Hypothalamus (tissue), 51 donors: ENCODE measurements around the gene CDKAL1.
"Not testable (repeated sequence)": the region's sequence is repeated elsewhere in the genome, so short reads cannot be mapped to it uniquely, and the experiment has no call there.

Source experiments
- DNase-seq, 51 donors: peaks; one replicate each; lab custom pipeline; 2025; lab: John Stamatoyannopoulos, UW

CDKAL1 gene

DNA sequence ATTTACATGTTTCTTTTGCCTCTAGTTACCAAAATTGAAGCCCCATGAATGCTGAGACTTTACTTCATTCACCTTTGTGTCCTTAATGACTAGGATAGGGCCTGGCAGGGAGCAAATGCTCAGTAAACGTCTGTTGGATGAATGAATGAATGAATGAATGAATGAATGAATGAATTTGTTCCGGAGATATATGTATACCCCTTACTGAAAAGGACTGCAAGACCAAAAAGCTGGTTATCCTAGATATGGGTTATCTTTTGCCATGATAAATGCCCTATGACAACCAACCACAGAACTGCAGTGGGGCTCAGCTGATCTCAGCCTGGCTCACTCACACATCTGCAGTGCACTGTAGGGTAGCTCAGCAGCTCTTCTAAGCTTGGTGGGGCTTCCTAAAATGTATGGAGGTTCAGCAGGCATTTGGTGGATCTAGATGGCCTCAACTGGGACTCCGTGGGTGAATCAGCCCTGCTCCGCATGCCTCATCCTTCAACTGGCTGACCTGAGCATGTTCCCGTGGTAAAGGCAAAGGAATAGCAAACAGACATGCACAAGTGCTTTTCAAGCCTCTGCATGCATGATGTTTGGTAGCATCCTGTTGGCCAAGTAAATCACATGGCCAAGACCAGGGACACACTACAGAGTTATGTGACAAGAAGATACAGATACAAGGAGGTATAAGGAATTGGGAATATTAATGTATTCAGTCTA is 680.6 kb downstream of the CDKAL1 start:
- no peak for DNase-seq

- DNase-seq, result no peak
Observed at GRCh38 chr6:21219241-21219640, 685.0 kb downstream of the CDKAL1 start.

DNA sequence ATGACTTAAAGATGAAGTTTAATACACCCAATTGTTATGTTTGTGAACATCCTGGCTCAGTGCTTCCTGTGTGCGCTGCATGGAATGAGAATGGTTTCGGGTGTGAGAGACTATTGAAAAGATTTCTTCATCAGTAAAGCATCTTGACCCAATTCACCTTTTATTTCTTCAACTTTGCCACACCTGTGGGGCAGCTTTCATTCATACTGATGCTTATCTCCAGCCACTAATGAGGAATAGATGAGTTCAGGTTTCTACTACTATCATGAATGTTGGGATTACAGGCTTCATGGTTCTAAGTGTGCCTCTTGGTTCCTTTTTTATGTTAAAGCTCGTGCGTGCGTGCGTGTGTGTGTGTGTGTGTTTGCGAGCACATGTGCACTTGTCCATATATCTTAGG is 685.6 kb downstream of the CDKAL1 start:
- DNase-seq, result no peak

GRCh38 chr6:21220271-21220987 is 686.2 kb downstream of the CDKAL1 start:
- DNase-seq, result no peak

- DNase-seq, result no peak
Observed at GRCh38 chr6:21222656-21223055, 688.4 kb downstream of the CDKAL1 start.

- DNase-seq, result no peak
Observed at GRCh38 chr6:21225912-21226311, 691.7 kb downstream of the CDKAL1 start.

- no peak for DNase-seq
Observed at GRCh38 chr6:21227486-21227885, 693.2 kb downstream of the CDKAL1 start.

DNA sequence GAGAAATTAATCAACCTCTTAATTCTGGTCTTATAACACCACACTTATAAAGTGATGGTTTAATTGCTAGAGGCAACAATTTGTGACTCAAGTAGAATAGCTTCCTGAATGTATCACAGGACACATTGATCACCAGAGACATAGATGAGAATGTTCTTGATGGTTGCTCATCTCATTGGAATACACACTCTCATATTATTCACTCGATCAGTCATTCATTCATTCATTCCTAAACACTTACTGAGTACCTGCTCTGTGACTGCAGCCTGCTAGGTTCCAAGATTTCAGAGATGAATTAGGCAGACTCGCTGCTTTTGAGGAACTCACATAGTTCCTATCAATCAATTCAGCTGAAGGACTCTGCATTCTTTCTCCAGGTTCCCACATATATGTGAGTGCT is 694.2 kb downstream of the CDKAL1 start:
- no peak for DNase-seq

DNA sequence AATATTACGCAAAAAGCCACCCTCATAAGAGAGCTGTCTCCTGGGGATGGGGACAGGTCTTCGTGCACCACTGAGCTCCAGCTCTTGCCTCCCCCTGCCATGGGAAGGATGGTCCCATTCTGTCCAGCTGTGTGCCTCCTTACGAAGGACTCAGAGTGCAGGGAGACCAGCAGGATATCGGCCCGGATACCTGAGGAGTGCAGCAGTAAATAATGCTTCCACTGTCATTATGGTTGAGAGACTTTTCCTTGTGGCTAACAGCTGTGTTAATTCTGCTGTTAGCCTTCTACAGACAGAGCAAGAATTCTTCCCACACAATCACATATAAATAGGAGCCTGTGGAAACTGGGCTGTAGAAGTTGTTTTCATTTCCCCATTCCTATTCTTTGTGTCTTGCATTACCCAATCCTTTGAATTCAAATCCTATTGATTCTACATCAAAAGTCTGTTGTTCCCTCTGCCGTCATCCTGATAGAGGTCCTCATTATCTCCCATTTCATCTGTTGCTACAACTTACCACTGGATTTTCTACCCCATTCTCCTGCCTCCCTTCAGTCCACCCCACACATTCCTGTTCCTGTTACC is 694.7 kb downstream of the CDKAL1 start:
- DNase-seq, result no peak

DNA sequence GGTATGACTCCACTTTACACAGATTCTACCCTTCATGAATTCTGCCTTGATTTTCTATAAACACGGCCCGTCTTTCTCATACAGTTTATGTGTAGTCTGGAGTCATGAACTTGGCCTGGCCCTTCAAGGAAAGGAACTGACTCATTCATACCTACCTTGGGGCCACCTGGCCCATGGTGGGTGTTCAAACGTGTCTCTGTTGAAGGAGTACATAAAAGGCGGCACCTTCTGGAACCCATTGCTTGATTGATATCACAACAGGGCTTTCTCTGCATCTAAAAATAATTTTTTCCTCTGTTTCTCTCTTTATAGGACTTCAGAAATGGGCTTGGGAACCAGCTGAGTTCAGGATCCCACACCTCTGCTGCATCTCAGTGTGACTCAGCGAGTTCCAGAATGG is 696.3 kb downstream of the CDKAL1 start:
- DNase-seq, result no peak

DNA sequence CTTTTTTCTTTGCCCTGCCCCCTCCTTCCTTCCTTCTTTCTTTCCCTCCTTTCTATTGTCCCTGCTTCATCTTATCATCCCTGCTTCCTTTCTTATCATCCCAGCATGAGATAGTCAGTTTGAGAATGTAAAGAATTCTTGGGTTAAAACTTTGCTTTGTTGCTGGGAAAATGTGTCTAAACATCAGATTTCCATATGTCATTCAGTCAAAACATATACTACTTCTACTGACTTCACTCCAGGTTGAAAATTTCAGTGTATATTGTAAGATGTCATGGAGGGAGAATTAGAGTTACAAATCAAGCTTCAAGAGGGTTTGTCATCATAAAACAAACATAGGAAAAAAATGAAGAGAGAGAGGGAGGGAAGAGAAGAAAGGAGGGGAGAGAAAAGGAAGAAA is 700.9 kb downstream of the CDKAL1 start:
- no peak for DNase-seq

DNA sequence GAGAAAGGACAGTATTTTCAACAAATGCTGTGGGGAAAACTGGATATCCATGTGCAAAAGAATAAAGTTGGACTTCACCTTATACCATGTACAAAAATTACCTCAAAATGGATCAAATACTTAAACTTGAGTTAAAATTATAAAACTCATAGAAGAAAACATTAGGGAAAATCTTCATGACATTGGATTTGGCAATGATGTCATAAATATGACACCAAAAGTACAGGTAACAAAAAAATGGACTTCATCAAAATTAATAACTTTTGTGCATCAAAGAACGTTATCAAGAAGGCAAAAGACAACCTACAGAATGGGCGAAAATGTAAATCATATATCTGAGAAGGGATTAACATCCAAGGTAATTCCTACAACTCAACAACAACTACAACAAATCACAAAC is 704.0 kb downstream of the CDKAL1 start:
- DNase-seq, result no peak

DNA sequence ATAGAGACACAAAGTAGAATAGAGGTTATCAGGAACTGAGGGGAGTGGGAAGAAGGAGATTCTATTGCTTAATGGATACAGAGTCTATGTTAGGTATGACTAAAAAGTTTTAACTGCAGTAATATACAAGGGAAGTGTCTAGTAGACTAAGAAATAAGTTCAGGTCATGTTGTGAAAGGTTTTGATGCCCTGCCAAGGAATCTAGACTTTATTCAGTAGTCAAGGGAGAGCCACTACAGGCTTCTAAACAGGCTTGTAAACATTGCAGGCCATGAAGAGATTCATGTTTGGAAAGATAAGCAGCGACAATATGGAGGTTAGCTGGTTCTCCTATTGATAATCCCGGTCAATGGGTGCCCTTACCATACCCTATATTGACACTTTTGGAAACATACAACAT is 706.5 kb downstream of the CDKAL1 start:
- no peak for DNase-seq

DNA sequence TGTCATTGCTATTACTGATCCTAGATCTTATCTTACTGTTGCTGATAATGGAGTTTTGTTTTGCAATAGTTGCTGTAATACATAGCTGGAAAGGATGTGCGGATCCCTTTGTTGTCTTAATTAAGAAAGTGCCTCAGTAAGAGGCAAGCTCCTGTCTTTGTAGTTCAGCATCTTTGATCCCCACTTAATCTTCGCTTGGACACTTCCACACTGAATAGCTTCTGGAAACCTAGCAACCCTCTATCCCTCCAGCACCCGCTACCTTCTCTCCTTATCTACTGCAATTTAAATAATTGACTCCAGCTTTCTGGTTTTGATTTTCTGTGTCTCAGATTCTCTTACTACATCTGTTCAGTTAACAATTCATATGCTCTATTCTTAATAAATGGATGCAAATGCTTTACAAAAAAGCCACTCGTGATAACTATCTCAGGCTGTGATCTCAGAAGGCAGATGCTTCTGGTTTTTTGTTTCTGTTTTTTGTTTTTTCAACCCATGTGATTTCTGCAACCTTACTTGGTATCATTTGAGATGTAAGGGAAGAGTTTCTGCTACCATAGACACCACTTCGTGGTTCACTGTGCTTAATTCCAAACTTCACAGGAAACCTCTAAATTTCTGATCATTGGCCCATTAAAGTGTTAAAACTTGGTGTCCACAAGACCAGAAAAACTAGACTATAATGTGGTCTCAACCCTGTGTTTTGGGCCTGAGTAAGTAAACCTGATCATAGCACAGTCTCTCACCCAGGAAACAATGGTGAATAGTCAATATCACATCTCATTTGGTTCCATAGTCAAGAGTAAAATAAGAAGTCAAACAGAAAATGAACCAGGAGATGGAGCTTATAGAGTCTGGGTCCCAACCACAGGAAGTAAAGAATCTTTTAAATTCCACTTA is 707.2 kb downstream of the CDKAL1 start:
- DNase-seq, result no peak

- DNase-seq, result no peak
Observed at GRCh38 chr6:21244897-21245470, 710.7 kb downstream of the CDKAL1 start.

GRCh38 chr6:21245488-21245887 is 711.2 kb downstream of the CDKAL1 start:
- DNase-seq, result no peak

GRCh38 chr6:21246075-21246474 is 711.8 kb downstream of the CDKAL1 start:
- no peak for DNase-seq

DNA sequence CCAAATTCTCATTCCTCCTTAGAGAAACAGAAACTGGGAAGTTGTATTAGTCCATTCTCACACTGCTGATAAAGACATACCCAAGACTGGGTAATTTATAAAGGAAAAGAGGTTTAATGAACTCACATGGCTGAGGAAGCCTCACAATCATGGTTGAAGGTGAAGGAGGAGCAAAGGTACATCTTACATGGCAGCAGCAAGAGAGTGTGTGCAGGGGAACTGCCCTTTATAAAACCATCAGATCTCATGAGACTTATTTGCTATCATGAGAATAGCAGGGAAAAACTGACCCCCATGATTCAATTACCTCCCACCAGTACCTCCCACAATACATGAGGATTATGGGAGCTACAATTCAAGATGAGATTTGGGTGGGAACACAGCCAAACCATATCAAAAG is 720.2 kb downstream of the CDKAL1 start:
- DNase-seq, result not testable (repeated sequence)

DNA sequence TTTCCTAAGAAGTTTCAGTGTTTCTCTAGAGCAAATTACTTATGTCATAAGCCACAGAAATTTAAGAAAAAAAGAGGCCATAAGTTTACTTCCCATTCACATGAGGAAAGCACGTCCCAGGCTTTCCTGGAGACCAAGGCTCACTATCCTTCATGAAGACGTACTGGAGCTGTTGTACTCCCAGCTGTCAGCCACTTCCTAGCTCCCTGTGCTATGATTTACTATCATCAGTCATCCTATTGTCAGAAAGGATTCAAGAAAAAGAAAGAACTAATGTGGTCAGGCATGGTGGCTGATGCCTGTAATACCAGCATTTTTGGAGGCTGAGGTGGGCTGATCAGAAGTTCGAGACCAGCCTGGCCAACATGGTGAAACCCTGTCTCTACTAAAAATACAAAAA is 721.9 kb downstream of the CDKAL1 start:
- DNase-seq, result no peak

DNA sequence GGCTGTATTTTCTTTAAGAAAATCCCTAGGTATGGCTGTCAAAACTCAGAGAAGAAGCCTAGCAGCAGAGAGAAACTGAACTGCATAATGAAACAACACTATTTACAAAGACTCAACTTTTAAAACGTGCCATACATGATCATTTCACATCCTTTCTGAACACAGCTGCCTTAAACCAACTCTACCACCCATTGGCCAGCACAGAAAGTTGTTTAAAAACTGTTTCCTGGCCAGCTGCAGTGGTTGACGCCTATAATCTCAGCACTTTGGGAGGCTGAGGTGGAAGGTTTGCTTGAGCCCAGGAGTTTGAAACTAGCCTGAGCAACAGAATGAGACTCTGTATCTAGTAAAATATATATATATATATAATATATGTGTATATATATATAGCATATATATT is 722.9 kb downstream of the CDKAL1 start:
- no peak for DNase-seq

DNA sequence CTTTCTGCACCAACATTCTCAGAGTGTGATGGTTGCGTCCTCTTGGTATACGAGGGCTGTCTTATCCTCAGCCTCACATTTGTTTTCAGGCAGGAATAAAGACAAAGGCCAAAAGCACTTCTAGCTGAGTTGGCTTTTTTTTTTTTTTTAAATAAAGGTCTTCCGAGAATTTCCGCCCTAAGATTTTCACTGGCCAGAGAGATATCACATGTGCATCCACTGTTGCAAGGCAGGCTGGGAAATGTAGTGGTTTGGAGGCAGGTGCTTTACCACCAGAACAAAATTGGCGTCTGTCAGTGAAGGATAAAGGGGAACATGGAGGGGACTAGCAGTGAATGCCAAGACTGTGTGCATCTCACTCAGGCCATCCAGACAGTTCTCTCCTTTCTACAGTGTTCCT is 724.4 kb downstream of the CDKAL1 start:
- DNase-seq, result no peak
